Spleen (tissue), 11 donors: ENCODE measurements around the gene CLCN7. TPM values are rescaled to one million over a fixed set of nuclear protein-coding genes. Genes with fewer than 3 reads are reported as not detected.

Source experiments
- DNase-seq: peaks from one replicate; pipeline ENCODE4 v3.0.0-alpha.2; 2020
- H3K27ac ChIP-seq, 8 donors: fragments of 200-600 bp; sonication (generic) in 7 of 8; 1 replicate in 4 of 8; 2 replicates in 4 of 8; pipeline versions ENCODE4 v1.5.0 to v1.8.0; 2016 to 2021; ENCODE audit warnings: inconsistent platforms in 4 of 8, mild to moderate bottlenecking in 4 of 8, moderate library complexity in 1 of 8
- H3K27me3 ChIP-seq, 7 donors: fragments of 200-600 bp; sonication (generic) in 6 of 7; replicated peaks in 1 of 7; 1 replicate in 4 of 7; 2 replicates in 3 of 7; pipeline versions ENCODE4 v1.5.0 to v1.8.0; 2016 to 2021; ENCODE audit warnings: inconsistent platforms in 3 of 7, mild to moderate bottlenecking in 1 of 7
- H3K36me3 ChIP-seq, 6 donors: fragments of 200-600 bp; sonication (generic) in 5 of 6; 1 replicate in 4 of 6; 2 replicates in 2 of 6; pipeline versions ENCODE4 v1.5.0 to v1.8.0; 2016 to 2021; ENCODE audit warnings: inconsistent platforms in 2 of 6
- H3K4me1 ChIP-seq, 6 donors: fragments of 200-600 bp; sonication (generic) in 5 of 6; 1 replicate in 3 of 6; 2 replicates in 3 of 6; pipeline versions ENCODE4 v1.5.0 to v1.8.0; 2016 to 2021; ENCODE audit warnings: inconsistent platforms in 3 of 6
- H3K4me3 ChIP-seq, 8 donors: fragments of 200-600 bp; sonication (generic) in 7 of 8; 1 replicate in 4 of 8; 2 replicates in 4 of 8; pipeline versions ENCODE4 v1.5.0 to v1.8.0; 2016 to 2021; ENCODE audit warnings: inconsistent platforms in 4 of 8, mild to moderate bottlenecking in 4 of 8, moderate library complexity in 2 of 8
- H3K9me3 ChIP-seq, 8 donors: fragments of 200-600 bp; sonication (generic) in 7 of 8; 1 replicate in 4 of 8; 2 replicates in 4 of 8; pipeline versions ENCODE4 v1.5.0 to v1.8.0; 2016 to 2021; ENCODE audit warnings: inconsistent platforms in 4 of 8
- CTCF ChIP-seq, 11 experiments: fragments of 200-600 bp in 7 of 11; fragments of 450-650 bp in 4 of 11; sonication (generic) in 4 of 11; IDR thresholded peaks in 8 of 11; conservative IDR thresholded peaks in 3 of 11; 1 replicate in 7 of 11; 2 replicates in 4 of 11; pipeline versions ENCODE4 v1.4.0 to v1.8.0; 2016 to 2021; ENCODE audit warnings: antibody characterized with exemption in 11 of 11, inconsistent platforms in 4 of 11, mild to moderate bottlenecking in 1 of 11
- POLR2A ChIP-seq, 3 donors: fragments of 450-650 bp; IDR thresholded peaks; one replicate each; pipeline ENCODE4 v1.5.1; 2017; ENCODE audit warnings: antibody characterized with exemption in 3 of 3, mild to moderate bottlenecking in 1 of 3
- POLR2AphosphoS5 ChIP-seq, 3 donors: sonication (generic); formaldehyde crosslinking; IDR thresholded peaks; one replicate each; pipeline ENCODE4 v1.5.1; 2017; ENCODE audit warnings: antibody characterized with exemption in 3 of 3
- WGBS, 5 donors: extraction: QIAGEN DNeasy Blood & Tissue Kit in 3 of 5; methylation state at CpG; one replicate each; pipeline versions ENCODE4 v1.1.5 to v1.1.7; 2013 to 2018; 5-methylcytosine and 5-hydroxymethylcytosine counted together
- intact Hi-C: fragments of 100-400 bp; cut with DNase I; formaldehyde crosslinking; loops from one replicate; pipeline ENCODE4 v1.15.0; 2023; ENCODE audit warnings: low total_unique reads
- polyA plus RNA-seq, 3 donors: library from polyadenylated mRNA; stranded (reverse); fragments of 200-250 nt; gene quantifications; one replicate each; pipeline ENCODE4 v1.2.1, GENCODE V29; 2013
- total RNA-seq, 7 donors: library from RNA; depleted of rRNA in 3 of 7; stranded (reverse); fragments of >200 nt in 3 of 7; fragmentation: NEBNext Ultra II Directional in 4 of 7; extraction: Animal tissue kit (Norgen Biotek cat#: 25700) in 4 of 7; gene quantifications; one replicate each; pipeline versions ENCODE4 v1.1.0 to v1.2.1, GENCODE V29; 2016 to 2021
- donor health status: healthy with polysubstance abuse.
- donor health status: DM: no; HTN: no; CAD: no; lungs with moderate emphysema.
- donor health status: DM: no; HTN: no; CAD: no.
- donor health status: Bipolar disorder and iron deficiency.
- donor health status: healthy.
- donor health status: DM: no; HTN: no; CAD: no.
- donor health status: DM: yes; HTN: yes; CAD: no.

The CLCN7 gene
- total and polyA plus RNA-seq, 10 donors, result 43.2 to 146 (median 115) TPM

DNA sequence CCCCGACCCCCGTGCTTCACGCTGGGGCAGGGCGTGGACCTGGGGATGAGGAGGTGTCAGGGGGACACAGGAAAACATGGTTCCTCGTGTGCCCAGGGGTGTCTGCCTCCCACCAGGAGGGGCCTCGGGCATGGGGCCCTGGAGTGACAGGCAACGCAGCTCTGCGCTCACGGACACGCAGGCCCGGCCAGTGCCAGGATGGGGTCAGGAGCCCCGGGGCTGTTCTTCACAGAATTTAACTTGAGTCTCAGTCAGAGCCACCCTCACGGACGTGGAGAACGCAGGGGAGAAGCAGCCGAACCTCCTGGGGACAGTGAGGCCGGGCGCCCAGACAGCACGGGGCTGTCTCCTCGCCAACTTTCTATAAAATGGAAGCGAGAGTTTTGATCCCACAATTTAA lies 77.0 kb downstream of the CLCN7 start:
- WGBS, 5 donors, result 96 to 98% (median 96%) methylated on average over 17 to 21 of the region's 21 CpGs
- Histone ChIP-seq H3K4me3 (no peak overlapping the region), H3K36me3 (peaks cover 0 to 100% (median 81%) of the 10 kb centered on the region in 6 donors), H3K9me3 (no peaks in the 10 kb centered on the region), H3K27me3 (no peaks in the 10 kb centered on the region), H3K4me1 (no peaks in the 10 kb centered on the region), H3K27ac (no peak overlapping the region)
- intact Hi-C loops, result no loop called here
- TF ChIP-seq POLR2AphosphoS5 (IDR thresholded peaks at IDR 0.05) (no peak), POLR2A (IDR thresholded peaks at IDR 0.05) (no peak), CTCF (IDR thresholded peaks at IDR 0.05 in 8 of 11, conservative IDR thresholded peaks at IDR 0.05 in 3 of 11) (no peak)
- no peak for DNase-seq

DNA sequence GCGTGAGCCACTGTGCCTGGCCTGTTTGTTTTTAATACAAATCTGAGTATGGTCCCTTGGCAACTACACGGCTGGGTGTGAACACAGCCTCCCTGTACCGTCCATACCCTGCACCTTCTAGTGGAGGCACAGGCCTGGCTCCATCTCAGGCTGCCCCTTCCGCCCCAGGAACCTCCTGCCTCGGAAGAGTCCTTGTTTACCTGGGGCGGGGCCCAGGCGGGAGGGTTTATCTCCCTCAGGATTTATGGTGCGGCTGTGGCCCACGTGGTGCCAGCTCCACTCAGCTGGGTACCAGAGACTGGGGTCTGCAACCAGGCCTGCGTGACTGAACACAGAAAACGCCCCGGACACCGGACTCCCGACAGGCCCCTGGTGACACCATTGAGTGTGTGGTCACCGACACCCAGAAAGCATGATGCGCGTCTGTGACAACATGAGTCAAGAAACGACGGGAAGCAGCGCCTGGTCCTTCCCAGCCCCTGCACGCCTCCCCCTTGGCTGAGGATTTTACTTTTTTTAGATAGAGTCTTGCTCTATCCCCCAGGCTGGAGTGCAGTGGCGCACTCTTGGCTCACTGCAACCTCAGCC lies 79.3 kb downstream of the CLCN7 start:
- no peaks in the 10 kb centered on the region for H3K9me3 ChIP-seq
- H3K4me1 ChIP-seq, result no peaks in the 10 kb centered on the region
- DNase-seq, result no peak
- H3K27ac ChIP-seq, result no peak overlapping the region
- WGBS, 5 donors, result 92 to 97% (median 95%) methylated on average over 21 to 22 of the region's 22 CpGs
- peaks cover 0 to 100% (median 78%) of the 10 kb centered on the region in 6 donors for H3K36me3 ChIP-seq
- TF ChIP-seq CTCF (IDR thresholded peaks at IDR 0.05 in 8 of 11, conservative IDR thresholded peaks at IDR 0.05 in 3 of 11), result no peak
- TF ChIP-seq POLR2AphosphoS5 (IDR thresholded peaks at IDR 0.05), result peak in 1 of 3 donors; percentile 23
- H3K4me3 ChIP-seq, result no peak overlapping the region
- intact Hi-C loops, result no loop called here
- no peaks in the 10 kb centered on the region for H3K27me3 ChIP-seq

Other genes starting within 250 kb of the CLCN7 start
- gene TPSG1, start 249.8 kb downstream of the CLCN7 start, total RNA-seq, result under 1 TPM in 1 of 7 donors, not detected in 6; 0.46 TPM
- gene TPSG1, start 249.8 kb downstream of the CLCN7 start, polyA plus RNA-seq, result not detected
- 1 to 10 TPM in 4 of 7 donors, not detected in 3; 1.1 to 8.2 (median 4.5) TPM for gene TPSB2, start 244.8 kb downstream of the CLCN7 start, total RNA-seq
- gene TPSB2, start 244.8 kb downstream of the CLCN7 start, polyA plus RNA-seq, result under 1 TPM in 2 of 3 donors, not detected in 1; 0.29 to 0.50 TPM
- 10 to 100 TPM in 2 of 7 donors, 1 to 10 TPM in 3, under 1 TPM in 1, not detected in 1; 0.60 to 17.9 (median 1.8) TPM for gene TPSAB1, start 234.3 kb downstream of the CLCN7 start, total RNA-seq
- gene TPSAB1, start 234.3 kb downstream of the CLCN7 start, polyA plus RNA-seq, result under 1 TPM; 0.26 to 0.65 (median 0.59) TPM
- under 1 TPM in 1 of 7 donors, not detected in 6; 0.76 TPM for gene TPSD1, start 219.0 kb downstream of the CLCN7 start, total RNA-seq
- gene TPSD1, start 219.0 kb downstream of the CLCN7 start, polyA plus RNA-seq, result under 1 TPM in 1 of 3 donors, not detected in 2; 0.11 TPM
- 100 to 1,000 TPM; 101 to 142 (median 129) TPM for gene UBE2I, start 165.4 kb downstream of the CLCN7 start, total RNA-seq
- 10 to 100 TPM; 78.1 to 94.9 (median 83.7) TPM for gene UBE2I, start 165.4 kb downstream of the CLCN7 start, polyA plus RNA-seq
- gene BAIAP3, start 141.4 kb downstream of the CLCN7 start, total RNA-seq, result 10 to 100 TPM in 2 of 7 donors, 1 to 10 TPM in 5; 5.0 to 15.7 (median 6.7) TPM
- 1 to 10 TPM; 2.7 to 7.3 (median 3.0) TPM for gene BAIAP3, start 141.4 kb downstream of the CLCN7 start, polyA plus RNA-seq
- 10 to 100 TPM; 31.1 to 73.1 (median 41.5) TPM for gene TSR3, start 123.2 kb downstream of the CLCN7 start, total RNA-seq
- 10 to 100 TPM; 38.0 to 65.9 (median 55.2) TPM for gene TSR3, start 123.2 kb downstream of the CLCN7 start, polyA plus RNA-seq
- gene GNPTG, start 123.1 kb downstream of the CLCN7 start, total RNA-seq, result 10 to 100 TPM; 60.4 to 80.6 (median 73.4) TPM
- 10 to 100 TPM; 55.6 to 62.8 (median 56.7) TPM for gene GNPTG, start 123.1 kb downstream of the CLCN7 start, polyA plus RNA-seq
- gene UNKL, start 60.3 kb downstream of the CLCN7 start, total RNA-seq, result 10 to 100 TPM; 34.8 to 80.0 (median 51.6) TPM
- gene UNKL, start 60.3 kb downstream of the CLCN7 start, polyA plus RNA-seq, result 10 to 100 TPM in 1 of 3 donors, 1 to 10 TPM in 2; 6.6 to 17.1 (median 8.2) TPM
- 10 to 100 TPM in 6 of 7 donors, 1 to 10 TPM in 1; 7.9 to 13.5 (median 10.7) TPM for gene UQCC4, start 54.3 kb downstream of the CLCN7 start, total RNA-seq
- 10 to 100 TPM; 20.9 to 33.9 (median 23.4) TPM for gene UQCC4, start 54.3 kb downstream of the CLCN7 start, polyA plus RNA-seq
- 1 to 10 TPM in 1 of 7 donors, under 1 TPM in 1, not detected in 5; 0.73 to 1.3 TPM for gene PERCC1, start 44.0 kb downstream of the CLCN7 start, total RNA-seq
- gene PERCC1, start 44.0 kb downstream of the CLCN7 start, polyA plus RNA-seq, result under 1 TPM in 1 of 3 donors, not detected in 2; 0.11 TPM
- 1 to 10 TPM; 1.6 to 6.4 (median 3.8) TPM for gene CCDC154, start 30.5 kb downstream of the CLCN7 start, total RNA-seq
- gene CCDC154, start 30.5 kb downstream of the CLCN7 start, polyA plus RNA-seq, result 10 to 100 TPM in 2 of 3 donors, 1 to 10 TPM in 1; 8.3 to 18.2 (median 10.8) TPM
- gene PTX4, start 13.9 kb upstream of the CLCN7 start, total RNA-seq, result under 1 TPM in 5 of 7 donors, not detected in 2; 0.23 to 0.85 (median 0.60) TPM
- under 1 TPM in 2 of 3 donors, not detected in 1; 0.03 to 0.19 TPM for gene PTX4, start 13.9 kb upstream of the CLCN7 start, polyA plus RNA-seq
- gene TELO2, start 18.3 kb upstream of the CLCN7 start, total RNA-seq, result 10 to 100 TPM; 28.5 to 64.2 (median 44.0) TPM
- gene TELO2, start 18.3 kb upstream of the CLCN7 start, polyA plus RNA-seq, result 100 to 1,000 TPM in 1 of 3 donors, 10 to 100 TPM in 2; 60.3 to 110 (median 83.5) TPM
- 10 to 100 TPM; 12.6 to 47.1 (median 26.9) TPM for gene TMEM204, start 58.6 kb upstream of the CLCN7 start, total RNA-seq
- gene TMEM204, start 58.6 kb upstream of the CLCN7 start, polyA plus RNA-seq, result 10 to 100 TPM; 10.1 to 21.0 (median 13.6) TPM
- 10 to 100 TPM in 5 of 7 donors, 1 to 10 TPM in 2; 7.8 to 14.5 (median 12.3) TPM for gene IFT140, start 137.0 kb upstream of the CLCN7 start, total RNA-seq
- gene IFT140, start 137.0 kb upstream of the CLCN7 start, polyA plus RNA-seq, result 1 to 10 TPM; 4.2 to 6.5 (median 4.3) TPM
- gene CRAMP1, start 137.3 kb upstream of the CLCN7 start, total RNA-seq, result 10 to 100 TPM; 15.5 to 32.4 (median 21.6) TPM
- gene CRAMP1, start 137.3 kb upstream of the CLCN7 start, polyA plus RNA-seq, result 10 to 100 TPM in 1 of 3 donors, 1 to 10 TPM in 2; 3.0 to 10.2 (median 3.2) TPM
- 10 to 100 TPM; 15.6 to 30.5 (median 22.7) TPM for gene JPT2, start 203.3 kb upstream of the CLCN7 start, total RNA-seq
- gene JPT2, start 203.3 kb upstream of the CLCN7 start, polyA plus RNA-seq, result 10 to 100 TPM in 2 of 3 donors, 1 to 10 TPM in 1; 8.2 to 15.0 (median 12.9) TPM
- 100 to 1,000 TPM in 6 of 7 donors, 10 to 100 TPM in 1; 97.0 to 134 (median 126) TPM for gene MAPK8IP3, start 231.2 kb upstream of the CLCN7 start, total RNA-seq
- 100 to 1,000 TPM in 1 of 3 donors, 10 to 100 TPM in 2; 27.2 to 116 (median 57.8) TPM for gene MAPK8IP3, start 231.2 kb upstream of the CLCN7 start, polyA plus RNA-seq